HTR-8/SVneo (cell line): ENCODE results near the gene SOCS3.
A peak's percentile ranks its signal among the peaks of the same experiment; 100 is the strongest.

Experiments used
- DNase-seq: peaks from one replicate; pipeline ENCODE4 v3.0.0; 2011; ENCODE audit warnings: low spot score, mixed read lengths; ENCODE audit not compliant: insufficient read length
- FAIRE-seq: peaks from 2 replicates; lab custom pipeline; 2011; peaks lifted over from hg19 to GRCh38; lab: Jason Lieb, UNC

SOCS3 gene

DNA sequence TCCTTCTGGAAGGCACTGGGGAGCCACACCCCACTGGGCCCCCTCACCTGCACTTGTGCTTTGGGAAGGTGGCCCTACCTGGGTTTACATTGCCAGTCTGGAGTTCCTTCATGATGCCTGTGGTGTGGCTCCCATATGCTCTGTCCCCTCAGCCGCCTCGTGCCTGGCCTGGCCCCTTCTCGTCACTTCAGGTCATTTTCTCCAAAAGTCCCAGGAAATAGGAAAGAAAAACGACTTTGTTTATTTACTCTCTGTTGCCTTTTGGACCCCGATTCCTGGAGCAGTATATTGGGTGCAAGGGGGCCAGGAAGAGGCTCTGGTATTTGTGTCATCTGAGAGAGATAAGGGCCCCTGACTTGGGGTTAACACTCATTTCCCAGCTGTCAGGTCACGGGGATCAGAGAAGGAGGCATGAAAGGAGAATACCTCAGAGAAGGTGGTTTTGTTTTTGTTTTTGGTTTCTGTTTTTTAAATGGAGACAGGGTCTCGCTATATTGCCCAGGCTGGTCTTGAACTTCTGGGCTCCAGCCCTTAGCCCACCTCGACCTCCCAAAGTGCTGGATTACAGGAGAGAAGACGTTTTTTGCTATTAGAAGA, 4.7 kb downstream of the SOCS3 start:
- DNase-seq: no peak
- no peak for FAIRE-seq

DNA sequence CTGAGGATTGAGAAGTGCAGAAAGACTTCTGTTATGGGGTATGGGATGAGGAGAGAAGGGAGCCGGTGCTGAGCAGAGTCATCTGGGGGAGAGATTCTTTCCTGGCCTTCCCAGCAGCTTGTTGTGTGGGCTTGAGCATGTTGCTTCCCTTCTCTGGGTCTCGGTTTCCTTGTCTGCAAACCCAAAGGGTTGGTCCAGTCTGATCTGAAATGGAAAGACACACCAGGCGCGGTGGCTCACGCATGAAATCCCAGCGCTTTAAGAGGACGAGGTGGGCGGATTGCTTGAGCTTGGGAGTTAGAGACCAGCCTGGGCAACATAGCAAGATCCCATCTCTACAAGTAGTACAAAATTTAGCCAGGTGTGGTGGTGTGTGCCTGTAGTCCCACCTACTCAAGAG, 6.0 kb downstream of the SOCS3 start:
- no peak for DNase-seq
- FAIRE-seq: no peak

DNA sequence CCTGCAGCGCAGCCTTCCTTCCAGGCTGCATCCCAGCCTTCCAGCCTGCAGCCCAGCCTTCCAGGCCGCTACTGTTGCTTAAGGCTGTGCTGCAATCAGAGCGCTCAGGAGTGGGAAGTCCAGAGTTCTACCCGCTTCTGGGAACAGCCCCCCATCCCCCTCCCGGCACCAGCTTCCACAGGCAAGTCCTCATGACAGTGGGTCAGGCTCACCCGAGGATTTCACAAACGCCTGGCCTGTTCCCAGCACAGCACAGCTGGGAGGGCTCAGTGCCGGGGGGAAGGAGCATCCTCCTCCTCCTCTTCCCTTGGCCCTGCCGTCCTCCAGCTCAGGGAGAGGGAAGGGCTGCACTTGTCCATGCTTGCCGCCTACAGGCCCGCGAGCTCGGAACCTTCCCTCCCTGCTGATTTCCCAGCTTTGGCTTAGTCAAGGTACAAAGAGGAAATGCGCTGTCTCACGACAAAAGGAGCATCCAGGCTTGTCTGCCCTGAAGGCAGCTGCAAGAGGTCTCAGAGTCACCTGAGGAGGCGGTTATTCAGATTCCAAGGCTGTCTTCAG, 8.3 kb downstream of the SOCS3 start:
- DNase-seq (no peak), FAIRE-seq (peak; percentile 59)

DNA sequence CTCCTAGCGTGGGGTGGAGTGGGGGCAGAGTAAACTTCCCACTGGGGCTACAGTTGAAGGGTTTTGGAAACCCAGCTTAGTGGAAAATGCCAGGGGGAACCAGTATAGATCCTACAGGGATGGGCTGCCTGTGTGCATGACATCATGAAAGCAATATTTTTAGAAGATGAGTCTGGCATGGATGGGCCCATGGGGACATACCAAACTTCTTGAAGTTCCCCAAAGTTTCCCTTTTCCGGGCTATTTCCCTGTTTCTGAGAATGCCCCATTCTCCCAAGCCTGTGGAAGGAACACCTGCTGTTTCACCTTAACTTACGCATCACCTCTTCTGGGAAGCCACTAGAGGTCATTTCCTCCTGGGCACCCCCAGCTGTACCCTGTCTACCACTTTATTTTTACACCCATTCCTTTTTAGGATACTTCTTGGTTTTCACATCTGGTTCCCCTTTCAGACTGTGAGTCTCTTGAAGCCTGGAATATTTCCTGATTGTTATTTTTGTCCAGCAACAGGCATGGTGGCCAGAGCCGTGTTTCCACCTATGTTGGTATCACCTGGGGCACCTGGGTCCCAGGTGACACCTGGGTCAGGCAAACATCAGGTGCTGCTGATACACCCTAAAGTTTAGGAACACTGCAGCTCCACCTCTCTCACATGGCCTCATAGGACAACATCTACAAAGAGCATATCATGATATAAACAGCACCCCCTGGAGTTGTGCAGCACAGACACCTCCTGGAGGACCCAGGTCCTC, 9.8 kb downstream of the SOCS3 start:
- no peak for DNase-seq
- FAIRE-seq: peak; percentile 57

DNA sequence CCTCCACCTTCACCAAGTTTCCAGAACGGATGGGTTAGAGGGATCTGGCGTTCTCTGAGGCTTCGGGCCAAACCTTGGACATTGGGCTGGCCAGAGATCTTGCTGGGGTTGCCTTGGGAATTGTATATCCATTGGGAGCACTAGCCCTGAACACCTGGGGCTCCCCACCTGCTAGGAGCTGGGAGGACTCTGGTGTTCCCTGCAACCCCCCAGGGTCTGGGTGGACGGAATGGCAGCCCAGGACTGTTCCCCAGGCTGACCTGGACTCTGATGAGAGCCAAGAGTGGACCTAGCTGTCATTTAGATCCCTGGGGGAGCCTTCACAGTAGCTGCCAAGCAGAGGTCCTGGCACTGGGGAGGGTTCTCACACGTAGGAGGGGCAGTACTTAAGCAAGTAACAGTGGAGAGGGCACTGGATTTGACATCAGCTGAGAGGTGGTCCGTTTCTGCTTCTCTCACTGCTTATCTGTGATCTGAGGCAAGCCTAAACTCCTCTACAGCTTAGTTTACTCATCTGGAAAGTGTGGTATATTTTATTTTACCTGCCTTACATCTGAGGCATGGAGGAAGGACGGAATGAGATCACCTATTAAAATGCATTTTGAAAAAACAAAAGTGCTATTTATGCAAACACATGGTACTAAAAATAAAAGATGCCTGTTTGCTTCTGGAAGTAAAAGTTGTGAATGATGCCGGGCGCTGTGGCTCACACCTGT, 11.7 kb downstream of the SOCS3 start:
- DNase-seq (no peak), FAIRE-seq (no peak)

DNA sequence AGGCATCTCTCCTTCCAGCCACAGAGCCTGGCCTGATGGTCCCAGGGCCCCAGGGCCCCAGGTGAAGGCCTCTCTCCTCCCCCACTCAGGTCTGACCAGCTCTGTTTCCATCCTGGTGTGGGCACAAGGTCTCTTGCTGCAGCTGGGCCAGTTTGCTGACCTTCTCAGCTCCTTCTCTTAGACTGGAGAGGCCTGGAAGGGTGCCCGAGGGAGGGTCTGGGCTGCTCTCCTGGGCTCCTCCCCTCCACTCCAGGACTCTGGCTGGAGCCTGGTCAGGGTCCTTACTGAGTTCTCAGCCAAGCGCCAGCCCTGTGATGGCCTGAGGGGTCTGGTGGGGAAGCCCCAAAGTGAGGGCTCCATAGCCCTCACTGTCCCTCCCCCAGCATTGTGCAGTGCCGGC, 12.4 kb downstream of the SOCS3 start:
- no peak for FAIRE-seq

DNA sequence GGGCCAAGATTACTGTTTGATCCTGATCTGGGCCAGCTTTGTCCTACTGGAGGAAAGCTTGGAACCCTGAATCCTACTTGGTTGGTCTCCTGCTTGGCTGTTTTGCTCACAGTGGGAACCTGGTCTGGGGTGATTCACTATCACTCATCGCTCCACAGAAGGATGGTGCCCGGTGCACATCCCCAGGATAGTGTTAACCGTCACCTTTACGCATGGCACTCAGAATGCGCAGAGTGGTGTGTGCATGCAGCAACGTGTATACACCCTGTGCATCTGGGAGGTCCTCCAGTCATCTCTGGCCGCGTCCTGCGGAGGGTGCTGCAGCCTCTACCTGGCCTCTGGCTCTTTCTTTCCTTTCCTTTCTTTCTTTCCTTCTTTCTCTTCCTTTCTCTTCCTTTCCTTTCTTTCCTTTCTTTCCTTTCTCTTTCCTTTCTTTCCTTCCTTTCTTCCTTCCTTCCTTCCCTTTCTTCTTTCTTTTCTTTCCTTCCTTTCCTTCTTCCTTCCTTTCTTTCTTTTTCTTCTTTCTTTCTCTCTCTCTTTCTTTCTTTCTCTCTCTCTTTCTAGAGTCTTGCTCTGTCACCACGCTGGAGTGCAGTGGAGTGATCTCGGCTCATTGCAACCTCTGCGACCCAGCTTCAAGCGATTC, 13.1 kb downstream of the SOCS3 start:
- FAIRE-seq: peak; percentile 60
- DNase-seq: no peak

More for the DNA sequence above, 12.4 kb downstream of the SOCS3 start:
- DNase-seq: no peak

DNA sequence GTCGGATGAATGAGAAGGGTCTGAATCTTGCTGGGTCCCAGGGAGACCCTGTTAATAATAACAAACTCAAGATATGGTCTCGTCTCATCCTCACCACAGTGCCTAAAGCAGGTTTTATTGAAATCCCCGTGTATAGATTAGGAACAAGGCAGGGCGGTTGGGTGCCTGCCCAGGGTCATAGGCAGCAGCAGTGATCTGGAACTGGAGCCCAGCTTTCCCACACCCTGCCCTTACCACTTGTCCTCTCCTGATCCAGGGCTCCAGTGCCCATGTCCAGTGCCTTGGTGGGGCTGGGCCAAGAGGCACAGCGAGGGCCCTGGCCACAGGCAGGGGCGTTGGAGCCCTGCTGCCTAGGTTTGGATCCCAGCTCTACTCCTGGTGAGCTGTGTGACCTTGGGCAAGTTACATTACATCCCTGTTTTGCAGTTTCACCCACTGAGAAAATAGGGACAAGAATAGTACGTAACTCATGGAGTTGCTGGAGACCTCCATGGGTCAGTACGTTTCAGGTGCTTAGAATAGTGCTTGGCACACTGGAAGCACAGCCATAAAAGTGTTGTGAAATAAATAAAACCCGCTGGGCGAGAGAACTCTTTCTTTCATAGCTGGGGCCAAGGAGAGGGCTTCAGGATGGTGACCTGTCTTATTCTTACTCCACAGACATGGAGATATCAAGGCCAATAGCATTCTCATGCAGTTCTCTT, 13.9 kb downstream of the SOCS3 start:
- DNase-seq (no peak), FAIRE-seq (peak; percentile 55)

DNA sequence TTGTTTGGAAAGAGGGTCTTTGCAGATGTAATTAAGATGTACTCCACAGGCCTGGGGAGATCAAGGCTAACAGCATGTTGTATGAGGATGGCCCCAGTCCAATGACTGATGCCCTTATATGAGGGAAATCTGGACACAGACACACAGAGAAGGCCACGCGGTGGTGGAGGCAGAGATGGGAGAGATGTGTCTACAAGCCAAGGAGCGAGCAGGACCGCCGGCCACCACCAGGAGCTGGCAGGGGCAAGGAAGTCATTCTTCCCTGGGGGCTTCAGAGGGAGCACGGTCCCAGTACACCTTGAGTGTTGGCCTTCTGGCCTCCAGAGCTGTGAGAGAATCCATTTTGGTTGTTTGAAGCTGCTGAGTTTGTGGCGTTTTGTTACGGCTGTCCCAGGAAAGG, 14.7 kb downstream of the SOCS3 start:
- no peak for FAIRE-seq
- DNase-seq: no peak

DNA sequence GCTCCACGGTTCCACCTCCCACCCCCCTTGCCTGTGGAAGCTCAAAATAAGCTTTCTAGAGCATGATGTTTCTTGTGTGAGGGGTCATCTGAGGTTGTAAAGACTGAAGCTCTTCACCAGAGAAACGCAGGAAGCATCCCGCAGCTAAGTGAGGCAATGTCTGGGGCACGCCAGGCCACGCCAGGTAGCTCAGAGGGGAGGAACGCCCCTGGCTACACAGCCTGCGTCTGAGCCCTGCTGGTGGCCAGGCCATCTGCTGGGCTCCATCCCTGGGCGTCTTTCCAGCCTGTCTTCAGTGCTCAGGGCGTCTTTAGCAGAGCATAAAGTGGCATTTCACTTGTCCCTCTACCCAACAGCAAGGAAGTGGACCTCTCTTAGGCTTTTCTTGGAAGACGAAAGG, 15.2 kb downstream of the SOCS3 start:
- FAIRE-seq: no peak
- DNase-seq: no peak

DNA sequence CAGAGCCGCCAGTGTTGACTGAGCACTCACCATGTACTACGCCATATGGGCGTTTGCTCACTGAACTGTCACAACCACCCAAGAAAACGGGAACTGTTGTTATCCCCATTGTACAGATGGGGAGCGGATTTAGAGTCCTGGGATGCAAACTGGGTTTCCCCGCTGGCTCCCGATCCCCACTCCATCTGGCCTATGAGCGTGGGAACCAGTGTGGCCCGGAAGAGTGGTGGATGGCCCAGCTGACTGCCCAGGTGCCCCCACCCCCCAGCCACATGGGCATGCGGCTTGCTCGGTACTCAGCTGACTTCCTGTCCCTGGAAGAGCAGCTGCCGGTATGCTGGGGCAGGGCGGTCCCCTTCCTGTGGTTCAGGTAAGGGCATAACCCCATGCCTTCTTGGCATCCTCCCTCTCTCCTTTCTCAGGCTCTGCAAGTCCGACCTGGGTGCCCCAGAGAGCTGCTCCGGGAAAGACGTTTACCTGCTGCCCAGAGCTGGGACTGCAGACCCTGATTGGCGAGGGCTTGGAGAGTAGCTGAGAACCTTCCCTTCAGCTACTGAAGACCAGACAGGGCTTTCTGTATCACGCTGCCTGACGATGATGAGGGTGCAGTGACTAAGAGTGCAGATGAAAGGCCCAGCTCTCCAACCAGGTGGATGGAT, 16.2 kb downstream of the SOCS3 start:
- FAIRE-seq (peak; percentile 44), DNase-seq (no peak)

DNA sequence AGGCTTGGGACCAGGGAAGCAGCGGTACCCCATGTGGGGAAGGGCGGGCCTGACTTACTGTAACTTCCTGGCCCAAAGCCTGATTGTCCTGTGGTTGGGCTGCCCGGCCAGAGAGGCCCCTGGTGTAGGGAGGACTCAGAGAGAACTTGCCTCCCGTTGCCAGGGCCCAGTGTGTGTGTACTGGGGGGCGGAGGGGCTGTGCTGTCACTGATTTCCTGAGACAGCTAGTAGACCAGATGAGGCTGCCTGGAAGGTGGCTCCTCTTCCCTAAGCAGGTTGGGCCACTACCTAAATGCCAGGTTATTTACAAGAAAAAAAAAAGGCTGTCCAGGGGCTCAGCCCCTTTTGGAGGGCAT, 16.7 kb downstream of the SOCS3 start:
- DNase-seq (no peak), FAIRE-seq (no peak)

DNA sequence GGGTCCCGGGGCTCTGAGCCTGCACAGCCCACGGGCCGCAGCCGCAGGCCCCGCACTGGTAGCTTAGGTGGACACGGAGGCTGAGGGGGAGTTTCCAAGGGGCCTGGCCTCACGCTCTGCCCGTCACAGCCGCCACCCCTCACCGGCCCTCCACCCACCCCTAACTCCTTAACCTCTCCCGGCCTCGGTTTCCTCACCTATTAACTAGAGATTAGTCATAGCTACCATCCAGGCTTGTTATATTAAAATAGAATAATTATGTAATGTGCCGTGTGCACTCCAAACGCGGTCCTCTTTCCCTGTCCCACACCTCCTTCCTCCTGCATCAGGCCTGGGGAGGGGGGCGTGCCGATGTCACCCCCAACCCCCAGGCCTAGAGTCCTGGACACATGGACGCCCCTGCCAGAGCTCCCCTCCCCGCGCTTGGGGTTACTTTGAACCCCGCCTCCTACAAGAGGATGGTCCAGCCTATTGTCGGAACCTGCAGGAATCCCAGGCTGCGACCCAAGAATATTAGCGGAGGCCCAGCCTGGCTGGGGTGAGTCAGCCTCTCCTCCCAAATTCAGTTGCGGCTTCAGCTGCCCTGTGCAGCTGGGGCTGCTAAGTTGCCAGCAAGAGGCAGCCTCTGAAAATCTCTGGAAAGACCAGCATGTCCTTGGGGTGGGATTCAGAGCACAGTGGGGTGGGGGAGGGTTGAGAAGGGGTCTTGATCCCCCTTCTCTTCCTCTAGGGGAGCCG, 17.3 kb downstream of the SOCS3 start:
- DNase-seq (no peak), FAIRE-seq (peak; percentile 92)

DNA sequence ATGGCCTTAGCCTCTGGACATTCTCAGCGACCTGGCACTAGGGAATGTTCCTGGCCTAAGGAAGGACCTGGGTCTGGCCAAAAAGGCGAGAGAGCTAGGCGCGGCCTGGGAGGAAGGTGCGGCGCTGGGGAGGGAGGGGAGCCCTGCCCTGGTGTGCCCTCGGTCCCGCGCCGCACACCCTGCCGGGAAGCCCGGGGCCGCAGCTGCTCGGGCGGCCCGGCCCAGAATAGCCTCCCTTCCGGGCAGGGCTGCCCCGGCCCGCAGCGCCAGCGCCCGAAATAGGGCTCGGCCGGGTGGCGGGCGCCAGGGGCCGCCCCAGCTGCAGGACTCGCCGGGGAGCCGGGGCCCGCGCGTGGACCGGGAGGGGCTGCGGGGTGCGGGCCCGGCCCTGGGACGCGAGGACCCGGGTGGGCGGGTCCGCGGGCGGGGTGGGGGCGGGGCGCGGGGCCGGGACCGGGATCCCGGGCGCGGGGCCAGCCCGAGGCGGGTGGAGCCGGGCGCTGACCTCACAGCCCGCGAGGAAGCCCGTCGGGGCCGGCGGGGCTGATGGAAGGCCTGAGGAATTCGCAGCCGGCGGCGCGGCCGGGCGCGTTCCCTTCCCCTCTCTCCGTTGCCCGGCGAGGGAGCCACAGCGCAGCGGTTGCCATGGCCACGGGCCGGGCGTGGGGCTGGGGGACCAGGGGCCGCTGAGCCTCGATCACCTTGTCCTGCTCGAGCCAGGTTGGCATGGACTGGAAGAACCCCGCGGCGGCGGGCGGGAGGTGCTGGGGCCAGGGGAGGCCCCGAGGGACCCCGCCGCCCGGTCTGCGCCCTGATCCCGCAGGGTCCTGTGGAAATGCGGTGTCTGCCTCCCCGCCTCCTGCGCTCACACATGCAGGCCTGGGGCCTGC, 18.1 kb downstream of the SOCS3 start:
- FAIRE-seq (peak; percentile 66), DNase-seq (no peak)

DNA sequence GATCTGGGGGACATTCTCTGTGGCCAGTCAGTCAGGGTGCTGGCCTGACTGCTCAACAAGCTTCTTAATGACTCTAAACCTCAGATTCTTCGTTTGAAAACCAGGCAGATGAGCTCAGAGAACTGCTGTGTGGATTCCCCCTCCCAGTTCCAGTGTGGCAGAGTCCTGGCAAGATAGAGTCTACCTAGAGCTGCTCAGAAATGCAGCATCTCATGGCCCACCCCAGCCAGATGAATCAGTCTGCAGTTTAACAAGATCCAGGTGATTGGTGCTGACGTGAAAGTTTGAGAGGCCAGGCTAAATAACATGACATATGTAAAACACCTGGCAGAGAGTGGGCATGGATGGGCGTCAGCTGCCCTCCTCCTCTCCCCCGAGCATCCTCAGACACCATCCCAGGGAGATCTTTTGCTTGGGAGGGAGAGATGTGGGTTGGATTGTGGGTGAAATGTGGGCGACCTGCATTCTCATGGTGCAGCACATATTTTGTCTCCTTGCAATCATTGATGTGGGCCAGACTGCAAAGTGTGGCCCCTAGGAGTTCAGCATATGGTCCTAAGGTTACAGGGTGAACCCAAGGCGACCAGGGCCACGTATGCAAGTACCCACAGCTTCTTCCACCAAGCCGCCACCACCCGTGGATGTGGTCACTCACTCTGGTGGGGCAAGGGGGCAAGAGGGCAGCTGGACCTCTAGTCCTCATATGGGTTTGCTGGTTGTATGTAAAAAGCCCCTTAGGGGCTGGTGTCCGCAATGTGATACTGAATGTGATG, 19.5 kb downstream of the SOCS3 start:
- peak; percentile 42 for FAIRE-seq
- no peak for DNase-seq

DNA sequence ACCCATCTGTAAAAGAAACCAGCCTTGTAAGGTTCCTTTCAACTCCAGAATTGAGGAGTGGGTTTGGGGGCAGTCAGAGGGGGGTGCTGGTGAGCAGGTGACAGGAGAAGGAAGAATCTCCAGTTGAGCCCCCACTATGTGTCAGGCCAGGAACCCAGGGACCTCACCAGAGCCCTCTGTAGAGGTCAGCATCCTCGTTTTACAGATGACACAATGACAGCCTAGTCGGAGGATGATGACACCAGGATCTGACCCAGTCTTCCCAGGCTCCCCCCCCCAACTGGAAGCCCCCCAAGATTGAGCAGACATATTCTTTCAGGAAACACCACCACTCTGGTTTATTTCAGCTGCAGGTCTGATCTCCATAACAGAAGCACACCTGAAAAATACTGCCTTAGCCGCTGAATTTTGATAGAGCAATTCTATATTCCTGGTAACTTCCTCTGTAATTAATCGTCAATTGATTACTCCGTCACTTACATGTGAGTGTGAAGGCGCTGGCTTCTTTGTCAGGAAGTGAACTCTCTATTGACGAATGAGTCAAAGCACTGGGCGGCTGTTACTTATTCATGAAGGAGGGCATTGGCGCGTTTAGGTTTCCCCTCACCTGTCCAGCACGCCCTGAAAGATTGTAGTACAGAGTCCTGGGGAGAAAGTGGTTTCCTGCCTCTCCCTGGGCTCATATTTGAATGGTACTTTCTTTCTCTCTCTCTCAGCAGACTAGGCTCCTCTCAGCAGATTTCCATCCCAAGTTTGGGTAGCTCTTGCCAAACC, 21.2 kb downstream of the SOCS3 start:
- DNase-seq (no peak), FAIRE-seq (no peak)
